HepG2 (cell line): ENCODE results near the gene NEDD4L. TPM values are rescaled to one million over a fixed set of nuclear protein-coding genes. Genes with fewer than 3 reads are reported as not detected.

Source experiments
- ATF7-NPFF ChIP-seq: sonication (generic); formaldehyde crosslinking; IDR thresholded peaks from 2 replicates; pipeline ENCODE4 v1.8.1; 2023; ENCODE audit warnings: mild to moderate bottlenecking, low read depth, missing genetic modification reagents, moderate library complexity
- CC2D1A ChIP-seq: sonication (generic); formaldehyde crosslinking; IDR thresholded peaks from 2 replicates; pipeline ENCODE4 v1.8.1; 2023; ENCODE audit warnings: mild to moderate bottlenecking, missing genetic modification reagents
- ELF3 ChIP-seq: IDR thresholded peaks from 2 replicates; pipeline ENCODE4 v1.6.1; 2016; ENCODE audit warnings: missing genetic modification reagents, missing compliant biosample characterization
- KDM5A ChIP-seq: fragments of 200-600 bp; sonication (generic); IDR thresholded peaks from 2 replicates; pipeline ENCODE4 v1.7.0; 2018; ENCODE audit warnings: antibody characterized with exemption, mild to moderate bottlenecking, low read length, borderline replicate concordance
- MED8 ChIP-seq: sonication (generic); formaldehyde crosslinking; IDR thresholded peaks from 2 replicates; pipeline ENCODE4 v1.8.1; 2023; ENCODE audit warnings: mild to moderate bottlenecking, missing genetic modification reagents; ENCODE audit not compliant: insufficient replicate concordance
- MYPOP ChIP-seq: sonication (generic); formaldehyde crosslinking; IDR thresholded peaks from 2 replicates; pipeline ENCODE4 v1.8.1; 2023; ENCODE audit warnings: mild to moderate bottlenecking, moderate library complexity, missing genetic modification reagents
- NCOA1 ChIP-seq: sonication (generic); formaldehyde crosslinking; IDR thresholded peaks from 2 replicates; pipeline ENCODE4 v1.9.0; 2021; ENCODE audit warnings: missing genetic modification reagents
- NCOA2 ChIP-seq: sonication (generic); formaldehyde crosslinking; IDR thresholded peaks from 2 replicates; pipeline ENCODE4 v1.8.0; 2022; ENCODE audit warnings: inconsistent platforms
- RORA ChIP-seq: sonication (generic); formaldehyde crosslinking; IDR thresholded peaks from 2 replicates; pipeline ENCODE4 v1.5.0; 2020; ENCODE audit warnings: mild to moderate bottlenecking, missing genetic modification reagents, moderate library complexity
- SMAD3 ChIP-seq: sonication (generic); formaldehyde crosslinking; IDR thresholded peaks from 2 replicates; pipeline ENCODE4 v1.4.0; 2020; ENCODE audit warnings: missing genetic modification reagents
- SPEN ChIP-seq: sonication (generic); formaldehyde crosslinking; IDR thresholded peaks from 2 replicates; pipeline ENCODE4 v1.5.1; 2020; ENCODE audit warnings: low read depth, mild to moderate bottlenecking, missing genetic modification reagents
- SUZ12 ChIP-seq: fragments of 150-350 bp; IDR thresholded peaks from 2 replicates; pipeline ENCODE4 v1.6.1; 2014; ENCODE audit warnings: low read depth, low read length
- TBX3 ChIP-seq: fragments of 450-650 bp; IDR thresholded peaks from 2 replicates; pipeline ENCODE4 v1.6.1; 2017; ENCODE audit warnings: antibody characterized with exemption, mild to moderate bottlenecking, inconsistent platforms, borderline replicate concordance
- ZBTB38 ChIP-seq: sonication (generic); formaldehyde crosslinking; IDR thresholded peaks from 2 replicates; pipeline ENCODE4 v1.5.1; 2020; ENCODE audit warnings: mild to moderate bottlenecking, missing genetic modification reagents
- ZNF143 ChIP-seq: sonication (generic); formaldehyde crosslinking; IDR thresholded peaks from 2 replicates; pipeline ENCODE4 v1.4.0; 2020; ENCODE audit warnings: missing genetic modification reagents
- ZNF317 ChIP-seq: sonication (generic); formaldehyde crosslinking; IDR thresholded peaks from 2 replicates; pipeline ENCODE4 v1.5.0; 2020; ENCODE audit warnings: mild to moderate bottlenecking, missing genetic modification reagents
- ZNF501 ChIP-seq: sonication (generic); formaldehyde crosslinking; IDR thresholded peaks from 2 replicates; pipeline ENCODE4 v1.5.1; 2020; ENCODE audit warnings: mild to moderate bottlenecking, moderate library complexity, missing genetic modification reagents
- ZNF710 ChIP-seq: sonication (generic); formaldehyde crosslinking; IDR thresholded peaks from 2 replicates; pipeline ENCODE4 v1.5.0; 2020; ENCODE audit warnings: mild to moderate bottlenecking, missing genetic modification reagents, borderline replicate concordance
- ZNF720 ChIP-seq: sonication (generic); formaldehyde crosslinking; IDR thresholded peaks from 2 replicates; pipeline ENCODE4 v1.4.0; 2020; ENCODE audit warnings: missing genetic modification reagents
- polyA plus RNA-seq, 8 experiments: library from polyadenylated mRNA; depleted of rRNA in 3 of 8; stranded (reverse) in 7 of 8; unstranded in 1 of 8; fragments of >200 nt; fragmentation: Illumina TruSeq in 4 of 8; extraction: Trizol in 4 of 8; gene quantifications; 2 replicates each; pipeline versions ENCODE4 v1.2.1 to v1.2.3, GENCODE V29; 2011 to 2016; ENCODE audit warnings: low read depth in 4 of 8, missing spikeins in 1 of 8, mixed read lengths in 1 of 8; ENCODE audit not compliant: insufficient read depth in 1 of 8
- total RNA-seq, 5 experiments: library from RNA; depleted of rRNA; stranded (reverse); fragments of >200 nt; fragmentation: Illumina TruSeq; extraction: Trizol; gene quantifications; 2 replicates each; pipeline ENCODE4 v1.2.3, GENCODE V29; 2016; ENCODE audit warnings: low read depth in 1 of 5
- TF ChIP-seq, protein P1 (sequence below): sonication (generic); formaldehyde crosslinking; IDR thresholded peaks from 2 replicates; pipeline ENCODE4 v1.8.1; 2023; ENCODE audit warnings: mild to moderate bottlenecking, missing genetic modification reagents, borderline replicate concordance
- TF ChIP-seq, protein P2 (sequence below): sonication (generic); formaldehyde crosslinking; IDR thresholded peaks from 2 replicates; pipeline ENCODE4 v1.4.0; 2020; ENCODE audit warnings: missing genetic modification reagents
- TF ChIP-seq, protein P3 (sequence below): sonication (generic); formaldehyde crosslinking; IDR thresholded peaks from 2 replicates; pipeline ENCODE4 v1.4.0; 2020; ENCODE audit warnings: low read depth, mild to moderate bottlenecking, missing genetic modification reagents
- TF ChIP-seq, protein P4 (sequence below): sonication (generic); formaldehyde crosslinking; IDR thresholded peaks from 2 replicates; pipeline ENCODE4 v1.5.0; 2020; ENCODE audit warnings: missing genetic modification reagents

Gene NEDD4L
- total and polyA plus RNA-seq, 2 of the 13 experiments (the other 11 are each of a cell fraction or from before 2014, with no cell fraction given), result 168 to 390 TPM

DNA sequence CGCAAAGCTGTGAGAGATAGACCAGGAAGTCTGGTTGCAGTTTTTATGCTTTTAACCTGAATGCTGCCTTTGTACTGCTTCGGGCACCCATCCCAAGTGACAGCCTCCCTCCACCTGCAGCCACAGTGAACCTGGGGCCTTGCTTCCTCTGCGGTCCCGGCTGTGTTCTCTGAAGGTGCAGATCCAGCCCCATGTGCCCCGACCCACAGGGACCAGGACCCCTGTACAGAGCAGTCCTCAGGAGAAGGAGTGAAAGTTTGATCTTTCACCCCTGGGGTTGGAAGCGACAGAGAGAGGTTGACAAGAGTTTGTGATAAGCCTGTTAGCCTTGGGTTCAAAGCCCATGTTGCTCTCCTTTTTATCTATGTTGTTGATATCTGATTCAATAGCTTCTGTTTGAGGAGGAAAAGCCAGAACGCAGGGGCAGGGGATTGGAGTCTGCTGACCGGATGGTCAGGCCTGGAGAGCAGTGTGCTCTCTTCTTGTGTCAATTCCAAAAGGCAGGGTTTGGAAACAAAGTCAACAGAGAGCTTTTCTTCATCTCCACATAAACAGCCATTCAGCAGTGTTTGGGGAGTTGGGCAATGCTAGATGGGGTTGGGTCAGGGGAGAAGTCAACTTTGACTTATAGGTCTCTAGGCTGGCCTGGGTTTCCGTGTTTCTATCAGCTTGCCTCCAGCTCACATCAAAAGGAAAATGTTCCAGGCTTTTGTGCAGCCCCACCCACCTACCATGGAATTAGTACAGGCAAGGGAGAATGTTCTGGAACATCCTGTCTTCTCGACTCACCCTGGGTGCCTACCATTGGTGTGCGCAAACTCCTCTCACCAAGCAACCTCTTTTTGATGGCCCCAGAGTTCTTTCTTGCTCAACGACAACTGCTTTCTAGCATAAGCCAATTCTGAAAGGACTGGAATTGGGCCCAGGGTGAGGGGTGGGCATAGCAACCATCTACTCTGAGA lies 369.9 kb downstream of the NEDD4L start (continued):
- TF ChIP-seq ZNF710 (peak; percentile 98; the same call in 1 of the 2 replicates), ZNF501 (CRISPR knock-in tag) (peak; percentile 75), ZNF720 (CRISPR knock-in tag) (no peak), RORA (CRISPR knock-in tag) (peak; percentile 93; the same call in 1 of the 2 replicates), SUZ12 (no peak), ZNF317 (CRISPR knock-in tag) (peak; percentile 72), KDM5A (no peak), ELF3 (CRISPR knock-in tag) (peak; percentile 97), MED8 (CRISPR knock-in tag) (peak; percentile 100), ZBTB38 (CRISPR knock-in tag) (peak; percentile 91; the same call in 1 of the 2 replicates), MYPOP (CRISPR knock-in tag) (peak; percentile 40; the same call in 1 of the 2 replicates), ZNF143 (peak; percentile 49; the same call in 1 of the 2 replicates), ATF7-NPFF (CRISPR knock-in tag) (no peak; the same call in 1 of the 2 replicates), SMAD3 (peak; percentile 98), SPEN (CRISPR knock-in tag) (peak; percentile 62; the same call in 1 of the 2 replicates), TBX3 (peak; percentile 96), CC2D1A (CRISPR knock-in tag) (no peak), NCOA1 (CRISPR knock-in tag) (peak; percentile 100), NCOA2 (CRISPR knock-in tag) (peak; percentile 100)
- TF ChIP-seq, protein P1, sequence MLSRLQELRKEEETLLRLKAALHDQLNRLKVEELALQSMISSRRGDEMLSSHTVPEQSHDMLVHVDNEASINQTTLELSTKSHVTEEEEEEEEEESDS (CRISPR knock-in tag), result no peak
- TF ChIP-seq, protein P2, sequence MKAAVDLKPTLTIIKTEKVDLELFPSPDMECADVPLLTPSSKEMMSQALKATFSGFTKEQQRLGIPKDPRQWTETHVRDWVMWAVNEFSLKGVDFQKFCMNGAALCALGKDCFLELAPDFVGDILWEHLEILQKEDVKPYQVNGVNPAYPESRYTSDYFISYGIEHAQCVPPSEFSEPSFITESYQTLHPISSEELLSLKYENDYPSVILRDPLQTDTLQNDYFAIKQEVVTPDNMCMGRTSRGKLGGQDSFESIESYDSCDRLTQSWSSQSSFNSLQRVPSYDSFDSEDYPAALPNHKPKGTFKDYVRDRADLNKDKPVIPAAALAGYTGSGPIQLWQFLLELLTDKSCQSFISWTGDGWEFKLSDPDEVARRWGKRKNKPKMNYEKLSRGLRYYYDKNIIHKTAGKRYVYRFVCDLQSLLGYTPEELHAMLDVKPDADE (CRISPR knock-in tag), result no peak
- TF ChIP-seq, protein P3, sequence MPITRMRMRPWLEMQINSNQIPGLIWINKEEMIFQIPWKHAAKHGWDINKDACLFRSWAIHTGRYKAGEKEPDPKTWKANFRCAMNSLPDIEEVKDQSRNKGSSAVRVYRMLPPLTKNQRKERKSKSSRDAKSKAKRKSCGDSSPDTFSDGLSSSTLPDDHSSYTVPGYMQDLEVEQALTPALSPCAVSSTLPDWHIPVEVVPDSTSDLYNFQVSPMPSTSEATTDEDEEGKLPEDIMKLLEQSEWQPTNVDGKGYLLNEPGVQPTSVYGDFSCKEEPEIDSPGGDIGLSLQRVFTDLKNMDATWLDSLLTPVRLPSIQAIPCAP (CRISPR knock-in tag), result 0 out of 2 replicates have a peak, but pooled peaks have one; percentile 83
- TF ChIP-seq, protein P4, sequence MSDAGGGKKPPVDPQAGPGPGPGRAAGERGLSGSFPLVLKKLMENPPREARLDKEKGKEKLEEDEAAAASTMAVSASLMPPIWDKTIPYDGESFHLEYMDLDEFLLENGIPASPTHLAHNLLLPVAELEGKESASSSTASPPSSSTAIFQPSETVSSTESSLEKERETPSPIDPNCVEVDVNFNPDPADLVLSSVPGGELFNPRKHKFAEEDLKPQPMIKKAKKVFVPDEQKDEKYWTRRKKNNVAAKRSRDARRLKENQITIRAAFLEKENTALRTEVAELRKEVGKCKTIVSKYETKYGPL, result peak; percentile 25; the same call in 1 of the 2 replicates
